Measurements from ENCODE around the gene TCF20. TPM values are rescaled to one million over a fixed set of nuclear protein-coding genes. Genes with fewer than 3 reads are reported as not detected.

The TCF20 gene
- total RNA-seq, 1 experiment from 2014 or later, result 36.5 TPM

GRCh38 chr22:42268852-42269410 is 1.5 kb downstream of the TCF20 start:
- H3K4me3 ChIP-seq, result peak overlapping the region; percentile 99
- no peak for DNase-seq
- no peaks in the 10 kb centered on the region for H3K27me3 ChIP-seq
- no peaks in the 10 kb centered on the region for H3K36me3 ChIP-seq
- no peak overlapping the region; the same call in 1 of the 2 replicates for H3K27ac ChIP-seq
- H3K4me1 ChIP-seq, result 0 out of 2 replicates have a peak, but pooled peaks cover 4% of the 10 kb centered on the region
- H3K9me3 ChIP-seq (replicated peaks), result no peaks in the 10 kb centered on the region

GRCh38 chr22:42265321-42265720 is 5.1 kb downstream of the TCF20 start:
- Histone ChIP-seq H3K36me3 (no peaks in the 10 kb centered on the region), H3K27me3 (no peaks in the 10 kb centered on the region), H3K4me1 (0 out of 2 replicates have a peak, but pooled peaks cover 4% of the 10 kb centered on the region), H3K4me3 (no peak overlapping the region), H3K27ac (no peak overlapping the region), H3K9me3 (replicated peaks) (no peaks in the 10 kb centered on the region)
- no peak for DNase-seq

GRCh38 chr22:42263944-42264343 is 6.5 kb downstream of the TCF20 start:
- Histone ChIP-seq H3K36me3 (no peaks in the 10 kb centered on the region), H3K4me1 (0 out of 2 replicates have a peak, but pooled peaks cover 4% of the 10 kb centered on the region), H3K9me3 (replicated peaks) (no peaks in the 10 kb centered on the region), H3K27me3 (no peaks in the 10 kb centered on the region), H3K4me3 (no peak overlapping the region), H3K27ac (no peak overlapping the region)
- no peak for DNase-seq

- no peaks in the 10 kb centered on the region for H3K4me1 ChIP-seq
- no peak overlapping the region for H3K27ac ChIP-seq
- DNase-seq, result no peak
- H3K36me3 ChIP-seq, result no peaks in the 10 kb centered on the region
- H3K9me3 ChIP-seq (replicated peaks), result no peaks in the 10 kb centered on the region
- no peak overlapping the region for H3K4me3 ChIP-seq
- H3K27me3 ChIP-seq, result no peaks in the 10 kb centered on the region
Measured at GRCh38 chr22:42262964-42263363, 7.5 kb downstream of the TCF20 start.

GRCh38 chr22:42261296-42261695 is 9.2 kb downstream of the TCF20 start:
- no peak overlapping the region for H3K4me3 ChIP-seq
- no peaks in the 10 kb centered on the region for H3K27me3 ChIP-seq
- H3K36me3 ChIP-seq, result no peaks in the 10 kb centered on the region
- no peaks in the 10 kb centered on the region for H3K9me3 ChIP-seq (replicated peaks)
- H3K4me1 ChIP-seq, result no peaks in the 10 kb centered on the region
- no peak overlapping the region for H3K27ac ChIP-seq
- no peak for DNase-seq

GRCh38 chr22:42258126-42258525 is 12.3 kb downstream of the TCF20 start:
- Histone ChIP-seq H3K4me1 (no peaks in the 10 kb centered on the region), H3K9me3 (replicated peaks) (no peaks in the 10 kb centered on the region), H3K4me3 (no peak overlapping the region), H3K27me3 (no peaks in the 10 kb centered on the region), H3K36me3 (no peaks in the 10 kb centered on the region), H3K27ac (no peak overlapping the region)
- no peak for DNase-seq

- no peaks in the 10 kb centered on the region for H3K36me3 ChIP-seq
- DNase-seq, result no peak
- no peak overlapping the region for H3K4me3 ChIP-seq
- H3K27me3 ChIP-seq, result no peaks in the 10 kb centered on the region
- H3K9me3 ChIP-seq (replicated peaks), result no peaks in the 10 kb centered on the region
- H3K4me1 ChIP-seq, result no peaks in the 10 kb centered on the region
- no peak overlapping the region for H3K27ac ChIP-seq
Measured at GRCh38 chr22:42257386-42257785, 13.1 kb downstream of the TCF20 start.

GRCh38 chr22:42256930-42257329 is 13.5 kb downstream of the TCF20 start:
- DNase-seq, result no peak
- H3K4me3 ChIP-seq, result no peak overlapping the region
- no peak overlapping the region for H3K27ac ChIP-seq
- no peaks in the 10 kb centered on the region for H3K4me1 ChIP-seq
- no peaks in the 10 kb centered on the region for H3K9me3 ChIP-seq (replicated peaks)
- H3K27me3 ChIP-seq, result no peaks in the 10 kb centered on the region
- no peaks in the 10 kb centered on the region for H3K36me3 ChIP-seq

- H3K36me3 ChIP-seq, result no peaks in the 10 kb centered on the region
- H3K4me1 ChIP-seq, result no peaks in the 10 kb centered on the region
- no peak overlapping the region for H3K4me3 ChIP-seq
- no peaks in the 10 kb centered on the region for H3K27me3 ChIP-seq
- DNase-seq, result no peak
- H3K9me3 ChIP-seq (replicated peaks), result no peaks in the 10 kb centered on the region
- no peak overlapping the region for H3K27ac ChIP-seq
Measured at GRCh38 chr22:42256220-42256619, 14.2 kb downstream of the TCF20 start.

GRCh38 chr22:42249831-42250230 is 20.6 kb downstream of the TCF20 start:
- no peaks in the 10 kb centered on the region for H3K4me1 ChIP-seq
- H3K4me3 ChIP-seq, result no peak overlapping the region
- no peaks in the 10 kb centered on the region for H3K27me3 ChIP-seq
- no peak overlapping the region for H3K27ac ChIP-seq
- H3K36me3 ChIP-seq, result no peaks in the 10 kb centered on the region
- no peaks in the 10 kb centered on the region for H3K9me3 ChIP-seq (replicated peaks)
- no peak for DNase-seq

GRCh38 chr22:42248995-42249394 is 21.5 kb downstream of the TCF20 start:
- no peak for DNase-seq
- no peak overlapping the region for H3K4me3 ChIP-seq
- no peaks in the 10 kb centered on the region for H3K36me3 ChIP-seq
- no peaks in the 10 kb centered on the region for H3K4me1 ChIP-seq
- H3K9me3 ChIP-seq (replicated peaks), result no peaks in the 10 kb centered on the region
- H3K27ac ChIP-seq, result no peak overlapping the region
- no peaks in the 10 kb centered on the region for H3K27me3 ChIP-seq

GRCh38 chr22:42247596-42247995 is 22.9 kb downstream of the TCF20 start:
- H3K27me3 ChIP-seq, result no peaks in the 10 kb centered on the region
- H3K27ac ChIP-seq, result no peak overlapping the region
- H3K9me3 ChIP-seq (replicated peaks), result no peaks in the 10 kb centered on the region
- H3K36me3 ChIP-seq, result no peaks in the 10 kb centered on the region
- no peak overlapping the region for H3K4me3 ChIP-seq
- no peaks in the 10 kb centered on the region for H3K4me1 ChIP-seq
- no peak for DNase-seq

- Histone ChIP-seq H3K4me1 (no peaks in the 10 kb centered on the region), H3K4me3 (no peak overlapping the region), H3K27ac (no peak overlapping the region), H3K36me3 (no peaks in the 10 kb centered on the region), H3K9me3 (replicated peaks) (no peaks in the 10 kb centered on the region), H3K27me3 (no peaks in the 10 kb centered on the region)
- no peak for DNase-seq
Measured at GRCh38 chr22:42243802-42244060, 26.7 kb downstream of the TCF20 start.

- no peak overlapping the region for H3K27ac ChIP-seq
- H3K4me1 ChIP-seq, result no peaks in the 10 kb centered on the region
- DNase-seq, result no peak
- no peaks in the 10 kb centered on the region for H3K36me3 ChIP-seq
- H3K27me3 ChIP-seq, result no peaks in the 10 kb centered on the region
- no peaks in the 10 kb centered on the region for H3K9me3 ChIP-seq (replicated peaks)
- H3K4me3 ChIP-seq, result no peak overlapping the region
Measured at GRCh38 chr22:42236848-42237247, 33.6 kb downstream of the TCF20 start.

- Histone ChIP-seq H3K27ac (no peak overlapping the region), H3K9me3 (replicated peaks) (no peaks in the 10 kb centered on the region), H3K36me3 (no peaks in the 10 kb centered on the region), H3K27me3 (no peaks in the 10 kb centered on the region), H3K4me1 (no peaks in the 10 kb centered on the region), H3K4me3 (no peak overlapping the region)
- DNase-seq, result no peak
Measured at GRCh38 chr22:42236268-42236667, 34.2 kb downstream of the TCF20 start.

GRCh38 chr22:42233879-42234278 is 36.6 kb downstream of the TCF20 start:
- no peak for DNase-seq

More at GRCh38 chr22:42233879-42234278, 36.6 kb downstream of the TCF20 start:
- Histone ChIP-seq H3K27me3 (no peaks in the 10 kb centered on the region), H3K27ac (no peak overlapping the region), H3K9me3 (replicated peaks) (no peaks in the 10 kb centered on the region), H3K36me3 (no peaks in the 10 kb centered on the region), H3K4me3 (no peak overlapping the region), H3K4me1 (no peaks in the 10 kb centered on the region)

All from SJCRH30 (cell line).